Body of pancreas (tissue), 4 donors: ENCODE results near the gene SLC7A4. TPM values are rescaled to one million over a fixed set of nuclear protein-coding genes. Genes with fewer than 3 reads are reported as not detected.

Experiments used
- ATAC-seq: fragments of 150-250 bp; one replicate; pipeline ENCODE4 v1.9.1; 2016
- DNase-seq, 4 donors: peaks; one replicate each; pipeline ENCODE4 v3.0.0-alpha.2; 2019
- H3K27ac ChIP-seq, 4 donors: fragments of 200-600 bp; sonication (generic); 1 replicate in 3 of 4; 2 replicates in 1 of 4; pipeline versions ENCODE4 v1.5.1 to v1.6.1; 2016 to 2019; ENCODE audit warnings: mild to moderate bottlenecking in 1 of 4, mixed read lengths in 1 of 4, moderate library complexity in 1 of 4
- H3K27me3 ChIP-seq, 2 donors: fragments of 200-600 bp; sonication (generic); one replicate each; pipeline ENCODE4 v1.6.0; 2016; ENCODE audit warnings: mild to moderate bottlenecking in 1 of 2
- H3K36me3 ChIP-seq, 2 donors: fragments of 200-600 bp; sonication (generic); replicated peaks in 1 of 2; 2 replicates each; pipeline ENCODE4 v1.5.1; 2016; ENCODE audit warnings: low read depth in 2 of 2; ENCODE audit not compliant: insufficient read depth in 1 of 2
- H3K4me1 ChIP-seq: fragments of 200-600 bp; sonication (generic); one replicate; pipeline ENCODE4 v1.6.0; 2016
- H3K4me3 ChIP-seq, 2 donors: fragments of 200-600 bp; sonication (generic); 1 replicate in 1 of 2; 2 replicates in 1 of 2; pipeline ENCODE4 v1.5.1; 2016 to 2019
- H3K9me3 ChIP-seq, 3 donors: fragments of 200-600 bp; sonication (generic); 1 replicate in 2 of 3; 2 replicates in 1 of 3; pipeline ENCODE4 v1.5.1; 2016
- POLR2A ChIP-seq, 3 donors: fragments of 450-650 bp; IDR thresholded peaks; one replicate each; pipeline ENCODE4 v1.6.1; 2016; ENCODE audit warnings: antibody characterized with exemption in 3 of 3, mild to moderate bottlenecking in 2 of 3
- WGBS, 2 donors: methylation state at CpG; one replicate each; pipeline ENCODE4 v1.1.5; 2017; 5-methylcytosine and 5-hydroxymethylcytosine counted together
- intact Hi-C: fragments of 100-400 bp; cut with DNase I; formaldehyde crosslinking; loops from one replicate; pipeline ENCODE4 v1.15.1; 2023
- total RNA-seq, 2 donors: library from RNA; depleted of rRNA; stranded (reverse); fragments of >200 nt; gene quantifications; one replicate each; pipeline ENCODE4 v1.1.0, GENCODE V29; 2016
- TF ChIP-seq, protein P1 (sequence below), 7 experiments: fragments of 450-650 bp in 4 of 7; fragments of 200-600 bp in 3 of 7; sonication (generic) in 3 of 7; IDR thresholded peaks; one replicate each; pipeline ENCODE4 v1.5.1; 2016 to 2019; ENCODE audit warnings: antibody characterized with exemption in 7 of 7

The SLC7A4 gene
- total RNA-seq, 2 donors from 2014 or later, result 1.3 to 1.8 TPM

DNA sequence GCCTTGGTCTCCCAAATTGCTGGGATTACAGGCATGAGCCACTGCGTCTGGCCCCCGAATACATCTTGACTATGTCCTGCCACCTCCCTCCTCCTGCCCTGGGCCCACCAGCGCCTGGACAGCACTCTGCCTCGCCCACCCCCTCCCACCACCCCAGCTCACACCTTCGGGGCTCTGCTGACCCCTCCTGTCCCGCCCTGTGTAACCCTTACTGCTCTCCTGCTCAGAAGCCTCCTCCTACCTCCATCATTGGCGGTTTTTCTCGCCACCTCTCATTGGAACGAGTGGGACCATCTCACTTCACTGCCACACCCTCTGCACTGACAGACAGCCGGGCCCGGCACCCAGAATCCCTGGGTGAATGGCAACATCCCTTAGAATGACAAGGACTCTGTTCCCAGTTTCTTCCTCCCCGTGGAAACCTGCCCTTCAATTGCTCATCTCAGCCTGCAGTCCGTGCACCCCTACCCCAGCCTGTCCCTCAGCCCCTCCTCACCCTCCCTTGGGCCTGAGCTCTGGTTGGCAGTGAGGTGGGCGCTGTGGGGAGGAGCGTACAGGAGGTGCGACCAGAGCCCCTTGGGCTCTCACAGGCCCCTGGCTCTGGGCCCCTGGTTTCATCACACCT is 45.6 kb upstream of the SLC7A4 start:
- H3K27me3 ChIP-seq, result no peaks in the 10 kb centered on the region
- no peak for ATAC-seq
- no peaks in the 10 kb centered on the region for H3K9me3 ChIP-seq
- H3K27ac ChIP-seq, result no peak overlapping the region
- no peaks in the 10 kb centered on the region for H3K4me1 ChIP-seq
- H3K4me3 ChIP-seq, result no peak overlapping the region
- WGBS, 2 donors, result 67 to 73% methylated on average over 11 to 16 of the region's 16 CpGs
- TF ChIP-seq POLR2A (IDR thresholded peaks at IDR 0.05), result no peak
- TF ChIP-seq, protein P1, sequence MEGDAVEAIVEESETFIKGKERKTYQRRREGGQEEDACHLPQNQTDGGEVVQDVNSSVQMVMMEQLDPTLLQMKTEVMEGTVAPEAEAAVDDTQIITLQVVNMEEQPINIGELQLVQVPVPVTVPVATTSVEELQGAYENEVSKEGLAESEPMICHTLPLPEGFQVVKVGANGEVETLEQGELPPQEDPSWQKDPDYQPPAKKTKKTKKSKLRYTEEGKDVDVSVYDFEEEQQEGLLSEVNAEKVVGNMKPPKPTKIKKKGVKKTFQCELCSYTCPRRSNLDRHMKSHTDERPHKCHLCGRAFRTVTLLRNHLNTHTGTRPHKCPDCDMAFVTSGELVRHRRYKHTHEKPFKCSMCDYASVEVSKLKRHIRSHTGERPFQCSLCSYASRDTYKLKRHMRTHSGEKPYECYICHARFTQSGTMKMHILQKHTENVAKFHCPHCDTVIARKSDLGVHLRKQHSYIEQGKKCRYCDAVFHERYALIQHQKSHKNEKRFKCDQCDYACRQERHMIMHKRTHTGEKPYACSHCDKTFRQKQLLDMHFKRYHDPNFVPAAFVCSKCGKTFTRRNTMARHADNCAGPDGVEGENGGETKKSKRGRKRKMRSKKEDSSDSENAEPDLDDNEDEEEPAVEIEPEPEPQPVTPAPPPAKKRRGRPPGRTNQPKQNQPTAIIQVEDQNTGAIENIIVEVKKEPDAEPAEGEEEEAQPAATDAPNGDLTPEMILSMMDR (IDR thresholded peaks at IDR 0.05), result no peak
- intact Hi-C loops, result no loop called here
- H3K36me3 ChIP-seq, result no peaks in the 10 kb centered on the region
- DNase-seq, result no peak

DNA sequence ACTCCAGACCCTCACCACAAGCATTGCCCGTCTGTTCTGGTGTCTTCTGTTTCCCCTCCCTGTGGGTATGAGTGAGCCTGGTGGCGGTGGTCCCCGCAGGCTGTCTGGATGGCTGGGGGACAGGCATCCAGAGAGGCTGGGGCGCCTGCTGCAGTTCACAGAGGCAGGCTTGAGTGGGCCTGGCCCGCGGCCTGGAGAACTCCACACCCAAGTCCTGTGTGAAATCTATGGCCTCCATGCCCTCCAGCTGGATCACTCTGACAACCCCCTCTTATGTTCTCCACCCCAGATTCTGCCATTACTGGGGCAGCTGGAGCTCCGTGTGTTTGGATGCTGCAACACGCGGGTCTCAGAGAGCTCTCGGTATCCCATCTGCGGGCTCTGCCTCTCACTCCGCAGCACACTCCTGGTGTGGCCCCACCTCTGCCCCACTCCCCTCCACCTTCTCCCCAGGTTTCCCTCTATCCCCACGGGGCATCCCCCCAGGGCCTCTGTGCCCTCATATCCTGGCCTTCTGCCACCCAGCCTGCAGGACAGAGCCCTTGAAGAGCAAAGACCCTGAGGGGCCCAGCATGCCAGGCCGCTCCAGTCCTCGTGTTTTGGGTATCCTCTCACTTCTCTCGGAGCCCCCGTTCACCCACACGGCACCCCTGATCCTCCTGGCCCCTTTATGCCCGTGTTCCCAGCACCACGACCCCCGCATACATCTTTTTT is 44.7 kb upstream of the SLC7A4 start:
- ATAC-seq (no peak), DNase-seq (no peak)
- no peaks in the 10 kb centered on the region for H3K9me3 ChIP-seq
- no peaks in the 10 kb centered on the region for H3K4me1 ChIP-seq
- no peak for TF ChIP-seq POLR2A (IDR thresholded peaks at IDR 0.05)
- TF ChIP-seq, protein P1 (IDR thresholded peaks at IDR 0.05), result no peak
- whole genome bisulfite sequencing, 2 donors, result 79 to 81% methylated on average over 18 to 21 of the region's 21 CpGs
- H3K4me3 ChIP-seq, result no peak overlapping the region
- no peak overlapping the region for H3K27ac ChIP-seq
- no peaks in the 10 kb centered on the region for H3K27me3 ChIP-seq
- intact Hi-C loops, result no loop called here
- no peaks in the 10 kb centered on the region for H3K36me3 ChIP-seq

DNA sequence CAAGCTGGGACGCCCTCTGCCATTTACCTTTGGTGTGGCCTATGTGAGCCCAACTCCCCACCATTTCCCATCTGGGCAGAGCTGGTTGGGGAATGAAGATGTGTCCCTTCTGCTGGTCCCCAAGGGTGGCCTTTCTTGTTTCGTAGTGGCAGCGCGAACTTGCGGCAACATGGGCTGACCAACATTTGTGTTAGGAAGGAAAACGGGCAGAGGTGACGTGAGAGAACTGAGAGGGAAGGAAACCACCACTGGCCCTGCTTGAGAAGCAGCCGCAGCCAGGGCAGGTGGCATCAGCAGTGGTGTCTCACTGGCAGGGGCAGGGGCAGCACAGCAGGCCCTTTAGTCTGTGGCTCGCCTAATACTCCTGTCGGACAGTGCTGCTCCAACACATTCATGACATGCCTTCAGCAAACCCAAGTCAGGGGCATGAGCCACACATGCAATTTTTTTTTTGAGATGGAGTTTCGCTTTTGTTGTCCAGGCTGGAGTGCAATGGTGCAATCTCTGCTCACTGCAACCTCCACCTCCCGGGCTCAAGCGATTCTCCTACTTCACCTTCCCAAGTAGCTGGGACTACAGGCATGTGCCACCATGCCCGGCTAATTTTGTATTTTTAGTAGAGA is 43.3 kb upstream of the SLC7A4 start:
- no peak for TF ChIP-seq POLR2A (IDR thresholded peaks at IDR 0.05)
- 90 to 91% methylated on average over 12 to 14 of the region's 14 CpGs for WGBS, 2 donors
- Histone ChIP-seq H3K27me3 (no peaks in the 10 kb centered on the region), H3K27ac (no peak overlapping the region), H3K9me3 (no peaks in the 10 kb centered on the region), H3K4me1 (no peaks in the 10 kb centered on the region), H3K4me3 (no peak overlapping the region), H3K36me3 (no peaks in the 10 kb centered on the region)
- no peak for DNase-seq
- intact Hi-C loops, result no loop called here
- no peak for ATAC-seq

DNA sequence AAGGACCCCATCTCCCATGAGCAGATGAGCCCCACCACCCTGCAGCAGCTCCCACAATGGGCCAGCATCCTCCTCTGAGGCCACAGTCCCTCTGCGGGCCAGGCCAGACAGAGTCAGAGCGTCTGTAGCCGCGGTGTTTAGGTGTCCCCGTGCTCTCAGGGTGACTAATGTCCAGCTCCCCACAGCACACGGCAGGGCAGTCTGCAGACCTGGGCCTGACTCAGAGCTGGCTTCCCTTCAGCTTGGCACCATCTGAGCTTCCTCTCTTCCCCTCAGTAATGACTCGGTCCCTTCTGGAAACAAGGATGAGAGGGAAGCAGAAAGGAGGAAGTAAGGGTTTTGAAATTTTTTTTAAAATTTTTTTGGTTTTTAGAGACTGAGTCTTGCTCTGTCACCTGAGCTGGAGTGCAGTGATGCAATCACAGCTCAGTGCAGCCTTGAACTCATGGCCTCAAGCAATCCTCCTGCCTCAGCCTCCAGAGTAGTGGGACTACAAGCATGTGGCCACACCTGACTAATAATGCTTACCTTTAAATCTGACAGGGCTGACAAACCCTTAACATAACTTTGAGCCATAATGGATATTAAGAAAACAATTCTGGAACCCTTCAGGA is 41.8 kb upstream of the SLC7A4 start:
- Histone ChIP-seq H3K27me3 (no peaks in the 10 kb centered on the region), H3K4me3 (no peak overlapping the region), H3K4me1 (no peaks in the 10 kb centered on the region), H3K9me3 (no peaks in the 10 kb centered on the region), H3K27ac (no peak overlapping the region), H3K36me3 (no peaks in the 10 kb centered on the region)
- WGBS, 2 donors, result 56 to 58% methylated on average over 7 of the region's 7 CpGs
- TF ChIP-seq POLR2A (IDR thresholded peaks at IDR 0.05), result no peak
- TF ChIP-seq, protein P1 (IDR thresholded peaks at IDR 0.05), result no peak
- intact Hi-C loops, result no loop called here
- DNase-seq, result peak in 1 of 4 donors; percentile 19
- ATAC-seq, result no peak

DNA sequence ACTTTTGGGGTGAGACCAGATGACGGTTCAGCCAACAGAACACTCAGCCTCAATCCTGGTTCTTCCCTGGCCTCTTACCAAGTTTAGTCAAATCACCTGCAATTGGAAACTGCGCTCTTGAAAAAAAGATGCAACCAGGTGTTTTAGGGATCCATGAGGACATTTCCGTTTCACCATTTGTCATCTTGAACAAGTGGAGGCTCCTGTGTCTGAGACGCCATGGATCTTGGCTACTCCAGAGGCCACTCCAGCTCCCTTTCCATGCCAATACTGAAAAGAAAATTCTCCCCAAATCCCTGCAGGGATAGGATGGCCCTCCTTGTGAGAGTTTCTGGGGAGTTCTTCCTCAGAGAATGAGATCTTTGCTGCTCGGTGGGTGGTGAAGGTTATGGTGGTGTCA is 41.1 kb upstream of the SLC7A4 start:
- H3K27ac ChIP-seq, result no peak overlapping the region
- no peaks in the 10 kb centered on the region for H3K9me3 ChIP-seq
- ATAC-seq (no peak), DNase-seq (no peak)
- no peak for TF ChIP-seq POLR2A (IDR thresholded peaks at IDR 0.05)
- TF ChIP-seq, protein P1 (IDR thresholded peaks at IDR 0.05), result no peak
- intact Hi-C loops, result no loop called here
- no peak overlapping the region for H3K4me3 ChIP-seq
- no peaks in the 10 kb centered on the region for H3K4me1 ChIP-seq
- H3K27me3 ChIP-seq, result no peaks in the 10 kb centered on the region
- 90 to 91% methylated on average over 5 of the region's 5 CpGs for WGBS, 2 donors
- H3K36me3 ChIP-seq, result no peaks in the 10 kb centered on the region
